ENCODE data around the gene GRIK3.

DNA sequence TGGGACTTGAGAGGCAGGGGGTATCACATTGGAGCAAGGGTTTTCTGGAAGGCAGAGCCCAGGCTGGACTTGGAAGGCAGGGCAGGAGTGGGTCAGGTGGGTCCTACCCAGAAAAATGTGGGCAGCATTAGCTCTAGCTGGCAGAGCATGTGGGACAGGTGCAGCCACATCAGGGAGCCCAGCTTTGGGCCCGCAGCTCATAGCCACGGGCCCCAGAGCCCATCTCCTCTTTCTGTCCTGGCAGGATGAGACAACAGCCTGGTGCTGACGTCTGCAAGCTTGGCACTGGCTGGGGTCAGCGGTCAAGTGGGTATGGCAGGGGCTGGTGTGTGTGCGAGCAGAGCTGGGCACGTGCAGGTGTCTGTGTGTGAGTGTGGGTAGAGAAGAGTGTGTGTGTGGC, 154.7 kb downstream of the GRIK3 start:
- TF ChIP-seq KDM1A (IDR thresholded peaks at IDR 0.05; ENCODE audit: borderline replicate concordance, low read length) (no peak), FOSL1 (IDR thresholded peaks at IDR 0.05; ENCODE audit: insufficient read depth, low read depth, low read length) (no peak), RAD21 (IDR thresholded peaks at IDR 0.05 in 1 of 2, conservative IDR thresholded peaks at IDR 0.05 in 1 of 2; ENCODE audit: low read depth in 2 of 2, low read length in 2 of 2) (no peak), CBX5 (IDR thresholded peaks at IDR 0.05; ENCODE audit: low read depth, low read length) (no peak), POLR2A (IDR thresholded peaks at IDR 0.05; ENCODE audit: control extremely low read depth in 1 of 2, low read depth in 2 of 2, low read length in 2 of 2) (no peak), CREB1 (IDR thresholded peaks at IDR 0.05) (no peak), GABPA (IDR thresholded peaks at IDR 0.05; ENCODE audit: borderline replicate concordance, insufficient read depth, low read length) (no peak), EZH2 (IDR thresholded peaks at IDR 0.05; ENCODE audit: low read depth, low read length, severe bottlenecking) (no peak), CHD1 (IDR thresholded peaks at IDR 0.05; ENCODE audit: low read depth, low read length) (no peak), TBP (IDR thresholded peaks at IDR 0.05; ENCODE audit: low read depth, low read length) (no peak), KDM4A (IDR thresholded peaks at IDR 0.05; ENCODE audit: low read depth, low read length, severe bottlenecking) (no peak), SIX5 (IDR thresholded peaks at IDR 0.05; ENCODE audit: low read depth, low read length) (no peak)
- TF ChIP-seq, protein P1, sequence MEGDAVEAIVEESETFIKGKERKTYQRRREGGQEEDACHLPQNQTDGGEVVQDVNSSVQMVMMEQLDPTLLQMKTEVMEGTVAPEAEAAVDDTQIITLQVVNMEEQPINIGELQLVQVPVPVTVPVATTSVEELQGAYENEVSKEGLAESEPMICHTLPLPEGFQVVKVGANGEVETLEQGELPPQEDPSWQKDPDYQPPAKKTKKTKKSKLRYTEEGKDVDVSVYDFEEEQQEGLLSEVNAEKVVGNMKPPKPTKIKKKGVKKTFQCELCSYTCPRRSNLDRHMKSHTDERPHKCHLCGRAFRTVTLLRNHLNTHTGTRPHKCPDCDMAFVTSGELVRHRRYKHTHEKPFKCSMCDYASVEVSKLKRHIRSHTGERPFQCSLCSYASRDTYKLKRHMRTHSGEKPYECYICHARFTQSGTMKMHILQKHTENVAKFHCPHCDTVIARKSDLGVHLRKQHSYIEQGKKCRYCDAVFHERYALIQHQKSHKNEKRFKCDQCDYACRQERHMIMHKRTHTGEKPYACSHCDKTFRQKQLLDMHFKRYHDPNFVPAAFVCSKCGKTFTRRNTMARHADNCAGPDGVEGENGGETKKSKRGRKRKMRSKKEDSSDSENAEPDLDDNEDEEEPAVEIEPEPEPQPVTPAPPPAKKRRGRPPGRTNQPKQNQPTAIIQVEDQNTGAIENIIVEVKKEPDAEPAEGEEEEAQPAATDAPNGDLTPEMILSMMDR (IDR thresholded peaks at IDR 0.05; ENCODE audit: control extremely low read depth in 1 of 3, insufficient read depth in 1 of 3, low read depth in 1 of 3, low read length in 3 of 3): no peak
- TF ChIP-seq, protein P2, sequence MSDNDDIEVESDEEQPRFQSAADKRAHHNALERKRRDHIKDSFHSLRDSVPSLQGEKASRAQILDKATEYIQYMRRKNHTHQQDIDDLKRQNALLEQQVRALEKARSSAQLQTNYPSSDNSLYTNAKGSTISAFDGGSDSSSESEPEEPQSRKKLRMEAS (IDR thresholded peaks at IDR 0.05): no peak
